Choroid plexus epithelial cell (primary cell): Measurements from ENCODE around the gene GSN.

Experiments used
- DNase-seq: peaks from one replicate; pipeline ENCODE4 v3.0.0-alpha.2; 2010; ENCODE audit warnings: low read depth
- H3K4me3 ChIP-seq: 2 replicates; pipeline ENCODE4 v1.5.1; 2011; ENCODE audit warnings: low read depth, mild to moderate bottlenecking, control low read depth, low read length, moderate library complexity
- TF ChIP-seq, protein P1 (sequence below): conservative IDR thresholded peaks from 2 replicates; pipeline ENCODE4 v1.5.1; 2011; ENCODE audit warnings: low read depth, mild to moderate bottlenecking, control low read depth, inconsistent platforms, low read length, moderate library complexity

The GSN gene

DNA sequence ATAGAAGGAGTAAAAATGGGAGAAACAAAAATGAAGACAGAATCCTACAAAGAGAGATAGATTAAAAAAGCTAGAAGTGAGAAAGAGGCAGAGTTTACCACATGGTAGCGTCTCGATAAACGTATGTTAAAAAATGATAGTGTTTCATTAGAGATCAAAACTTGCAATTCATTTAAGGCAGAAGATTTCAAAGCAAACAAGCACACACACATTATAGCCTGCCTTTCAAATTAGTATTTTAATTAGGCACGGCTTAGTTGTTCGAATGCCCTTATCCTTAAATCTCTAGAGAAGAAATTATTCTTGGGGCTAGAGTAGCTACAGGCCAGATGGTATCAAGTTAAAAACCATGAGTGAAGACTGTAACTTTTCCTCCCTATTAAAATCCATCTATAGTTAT lies 96.1 kb downstream of the GSN start:
- no peak overlapping the region for H3K4me3 ChIP-seq
- no peak for DNase-seq
- TF ChIP-seq, protein P1, sequence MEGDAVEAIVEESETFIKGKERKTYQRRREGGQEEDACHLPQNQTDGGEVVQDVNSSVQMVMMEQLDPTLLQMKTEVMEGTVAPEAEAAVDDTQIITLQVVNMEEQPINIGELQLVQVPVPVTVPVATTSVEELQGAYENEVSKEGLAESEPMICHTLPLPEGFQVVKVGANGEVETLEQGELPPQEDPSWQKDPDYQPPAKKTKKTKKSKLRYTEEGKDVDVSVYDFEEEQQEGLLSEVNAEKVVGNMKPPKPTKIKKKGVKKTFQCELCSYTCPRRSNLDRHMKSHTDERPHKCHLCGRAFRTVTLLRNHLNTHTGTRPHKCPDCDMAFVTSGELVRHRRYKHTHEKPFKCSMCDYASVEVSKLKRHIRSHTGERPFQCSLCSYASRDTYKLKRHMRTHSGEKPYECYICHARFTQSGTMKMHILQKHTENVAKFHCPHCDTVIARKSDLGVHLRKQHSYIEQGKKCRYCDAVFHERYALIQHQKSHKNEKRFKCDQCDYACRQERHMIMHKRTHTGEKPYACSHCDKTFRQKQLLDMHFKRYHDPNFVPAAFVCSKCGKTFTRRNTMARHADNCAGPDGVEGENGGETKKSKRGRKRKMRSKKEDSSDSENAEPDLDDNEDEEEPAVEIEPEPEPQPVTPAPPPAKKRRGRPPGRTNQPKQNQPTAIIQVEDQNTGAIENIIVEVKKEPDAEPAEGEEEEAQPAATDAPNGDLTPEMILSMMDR, result no peak

DNA sequence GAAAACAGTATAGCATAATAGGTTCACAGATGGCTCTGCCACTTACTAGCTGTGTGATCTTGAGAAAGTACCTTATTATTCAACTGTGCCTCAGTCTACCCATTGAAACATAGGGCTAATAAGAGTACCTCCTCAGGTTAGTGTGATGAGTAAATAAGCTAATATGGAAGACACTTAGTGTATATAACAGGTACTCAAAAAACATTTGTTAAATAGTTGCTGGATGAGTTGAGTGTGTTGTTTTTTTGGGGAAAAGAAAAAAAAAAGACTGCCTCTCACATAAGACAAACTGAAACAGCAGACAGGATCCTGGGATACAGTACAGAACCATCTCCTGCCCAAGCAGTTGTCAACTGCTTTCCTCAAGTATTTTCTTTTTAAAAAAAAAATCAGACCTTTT lies 96.9 kb downstream of the GSN start:
- TF ChIP-seq, protein P1, result no peak
- no peak for DNase-seq
- H3K4me3 ChIP-seq, result no peak overlapping the region

DNA sequence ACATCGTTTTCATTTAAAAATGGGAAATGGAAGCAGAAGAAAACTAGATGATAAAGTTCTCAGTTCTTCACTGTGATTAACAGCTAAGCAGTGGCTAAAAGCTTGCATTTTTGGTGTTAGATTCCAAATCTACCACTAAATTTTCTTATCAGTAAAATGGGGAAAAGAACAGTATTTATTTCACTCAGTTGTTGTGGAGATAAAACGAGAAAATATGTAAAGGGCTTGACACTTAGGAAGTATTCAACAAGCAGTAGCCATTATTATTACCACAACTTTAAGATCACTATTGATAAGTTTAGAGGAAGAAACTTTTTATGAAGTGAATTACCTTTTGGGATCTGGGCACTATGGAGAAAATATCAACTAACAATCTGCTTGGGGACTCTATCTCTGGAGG lies 97.6 kb downstream of the GSN start:
- no peak overlapping the region for H3K4me3 ChIP-seq
- TF ChIP-seq, protein P1, result no peak
- DNase-seq, result no peak

DNA sequence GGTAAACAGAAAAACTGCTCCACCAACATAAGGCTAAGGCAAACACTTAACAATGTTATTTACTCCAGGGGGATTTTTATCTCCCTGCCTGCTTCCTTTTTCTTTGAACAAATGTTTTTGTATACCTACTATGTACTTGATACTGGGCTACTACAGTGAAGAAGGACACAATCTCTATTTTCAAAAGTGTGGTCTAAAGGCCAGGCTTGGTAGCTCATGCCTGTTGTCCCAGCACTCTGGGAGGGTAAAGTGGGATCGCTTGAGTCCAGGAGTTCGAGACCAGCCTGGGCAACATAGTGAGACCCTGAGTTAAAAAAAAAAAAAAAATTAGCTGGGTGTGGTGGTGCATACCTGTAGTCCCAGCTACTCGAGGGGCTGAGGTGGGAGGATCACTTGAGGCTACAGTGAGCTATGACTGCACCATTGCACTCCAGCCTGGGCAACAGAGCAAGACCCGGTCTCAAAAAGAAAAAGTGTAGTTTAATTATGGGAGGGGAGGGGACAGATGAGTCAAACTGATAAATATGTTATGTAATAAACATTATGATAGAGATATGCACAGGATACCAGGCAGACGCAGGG lies 98.7 kb downstream of the GSN start:
- TF ChIP-seq, protein P1, result no peak
- H3K4me3 ChIP-seq, result no peak overlapping the region
- no peak for DNase-seq

DNA sequence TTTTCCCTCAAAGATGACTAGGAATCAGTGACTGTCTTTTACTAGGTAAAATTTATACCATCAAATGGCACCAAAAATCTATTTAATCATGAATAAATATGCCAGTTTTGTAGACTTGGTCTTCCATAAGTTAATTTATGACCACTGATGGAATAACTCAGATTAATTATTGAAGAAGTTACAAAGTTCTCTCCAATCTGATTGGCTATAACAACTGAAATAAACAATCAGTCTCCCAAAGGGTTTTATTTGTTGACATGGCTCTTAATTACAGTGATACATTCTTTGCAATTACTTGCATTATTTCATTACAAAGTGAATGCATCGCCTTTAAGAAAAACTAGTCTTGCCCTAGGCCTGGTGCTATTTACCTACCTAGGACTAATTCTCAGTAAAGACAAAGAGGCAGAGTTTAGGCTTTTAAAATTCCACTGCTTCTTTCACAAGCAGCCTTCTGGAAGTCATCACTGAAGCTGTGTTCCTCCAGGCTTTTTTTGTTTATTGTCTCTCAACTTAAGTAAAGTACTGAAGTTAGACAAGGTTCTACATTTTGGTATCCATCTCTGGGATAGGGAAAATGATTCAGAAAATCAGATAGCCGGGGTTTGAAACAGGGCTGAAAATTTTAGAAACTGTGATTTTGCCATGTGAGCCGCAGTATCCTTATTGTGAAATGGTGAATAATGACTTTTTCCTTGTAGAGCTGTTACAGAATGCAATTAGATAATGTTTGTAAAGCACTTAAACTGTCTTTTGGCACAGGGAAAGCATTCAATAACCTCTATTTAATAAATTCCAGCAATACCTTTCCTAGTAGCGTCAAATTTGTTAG lies 99.6 kb downstream of the GSN start:
- DNase-seq, result no peak
- no peak overlapping the region for H3K4me3 ChIP-seq
- TF ChIP-seq, protein P1, result no peak

DNA sequence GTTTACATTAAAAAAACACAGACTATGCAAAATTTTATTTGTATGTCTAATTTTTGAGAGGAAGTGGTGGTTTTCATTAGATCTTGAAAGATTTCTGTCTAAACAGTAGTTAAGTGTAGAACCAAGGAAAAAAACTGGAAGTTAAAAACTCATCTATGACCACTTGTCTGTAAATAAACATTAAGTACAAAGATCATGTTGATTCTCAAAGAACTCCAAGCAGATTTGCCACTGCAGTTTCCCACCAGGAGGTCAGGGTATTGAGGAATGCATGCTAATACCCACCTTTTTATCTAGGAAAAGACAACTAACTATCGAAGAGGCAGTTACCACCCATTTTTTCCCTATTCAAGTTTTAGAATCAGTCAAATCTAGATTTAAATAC lies 100.2 kb downstream of the GSN start:
- TF ChIP-seq, protein P1, result no peak
- H3K4me3 ChIP-seq, result peak overlapping the region; percentile 17
- no peak for DNase-seq

DNA sequence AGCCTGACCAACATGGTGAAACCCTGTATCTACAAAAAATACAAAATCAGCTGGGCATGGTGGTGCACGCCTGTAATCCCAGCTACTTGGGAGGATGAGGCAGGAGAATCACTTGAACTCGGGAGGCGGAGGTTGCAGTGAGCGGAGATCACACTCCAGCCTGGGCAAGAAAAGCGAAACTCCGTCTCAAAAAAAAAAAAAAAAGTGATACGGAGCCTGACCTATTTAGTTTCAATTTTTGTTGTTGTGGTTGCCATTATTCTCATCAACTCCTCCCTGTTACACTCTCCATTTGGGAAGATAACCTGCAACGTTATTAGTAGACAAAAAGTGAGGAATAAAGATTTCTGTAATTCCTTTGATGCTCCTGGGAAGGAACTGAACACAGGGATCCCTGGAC lies 100.8 kb downstream of the GSN start:
- DNase-seq, result no peak
- peak overlapping the region; percentile 82 for H3K4me3 ChIP-seq
- TF ChIP-seq, protein P1, result no peak
